ENCODE results near the gene TENT4B. TPM values are rescaled to one million over a fixed set of nuclear protein-coding genes. Genes with fewer than 3 reads are reported as not detected.
A peak's percentile ranks its signal among the peaks of the same experiment; 100 is the strongest.

The TENT4B gene
- total RNA-seq, 4 donors from 2014 or later = 10.7 to 30.5 (median 24.7) TPM

- Histone ChIP-seq H3K4me1 (peaks cover 0 to 16% (median 12%) of the 10 kb centered on the region in 4 donors), H3K9me3 (no peaks in the 10 kb centered on the region), H3K4me3 (peak within 1 kb of the TSS; percentile 40 to 54 (median 46)), H3K36me3 (no peaks in the 10 kb centered on the region), H3K27me3 (no peaks in the 10 kb centered on the region), H3K27ac (peak within 1 kb of the TSS; percentile 65 to 91 (median 76))
- DNase-seq = peak; percentile 72 to 92 (median 87)
- TF ChIP-seq CTCF (IDR thresholded peaks at IDR 0.05) (no peak), POLR2A (IDR thresholded peaks at IDR 0.05) (no peak)
These were observed 113.4 kb downstream of the TENT4B start, which contains the start of gene ADCY7 for GRCh38 chr16:50266337-50267091. TSS of gene ADCY7 (plus strand) at chr16:50266551. CDS start at chr16:50288180, 21,629 bp downstream.

- Histone ChIP-seq H3K27ac (peak overlapping the region; percentile 65 to 91 (median 76)), H3K4me3 (peak overlapping the region; percentile 40 to 54 (median 46)), H3K36me3 (no peaks in the 10 kb centered on the region), H3K9me3 (no peaks in the 10 kb centered on the region), H3K4me1 (peaks cover 0 to 16% (median 12%) of the 10 kb centered on the region in 4 donors), H3K27me3 (no peaks in the 10 kb centered on the region)
- DNase-seq = peak in 2 of 3 donors; percentile 42 to 46
- TF ChIP-seq POLR2A (IDR thresholded peaks at IDR 0.05) (no peak), CTCF (IDR thresholded peaks at IDR 0.05) (no peak)
These were observed 114.1 kb downstream of the TENT4B start for GRCh38 chr16:50267151-50267631.

GRCh38 chr16:50267651-50268050 is 114.5 kb downstream of the TENT4B start:
- peaks cover 0 to 20% (median 12%) of the 10 kb centered on the region in 4 donors for H3K4me1 ChIP-seq
- TF ChIP-seq CTCF (IDR thresholded peaks at IDR 0.05) (no peak), POLR2A (IDR thresholded peaks at IDR 0.05) (no peak)
- H3K4me3 ChIP-seq = peak overlapping the region; percentile 40 to 54 (median 46)

GRCh38 chr16:50268352-50268751 is 115.2 kb downstream of the TENT4B start:
- Histone ChIP-seq H3K27me3 (no peaks in the 10 kb centered on the region), H3K4me1 (peaks cover 0 to 27% (median 14%) of the 10 kb centered on the region in 4 donors), H3K4me3 (no peak overlapping the region), H3K36me3 (no peaks in the 10 kb centered on the region), H3K27ac (peak overlapping the region in 1 of 4 donors; percentile 91), H3K9me3 (no peaks in the 10 kb centered on the region)
- DNase-seq = peak in 1 of 3 donors; percentile 42
- TF ChIP-seq CTCF (IDR thresholded peaks at IDR 0.05) = no peak
- TF ChIP-seq POLR2A (IDR thresholded peaks at IDR 0.05) = no peak

More at GRCh38 chr16:50267651-50268050, 114.5 kb downstream of the TENT4B start:
- Histone ChIP-seq H3K27me3 (no peaks in the 10 kb centered on the region), H3K36me3 (no peaks in the 10 kb centered on the region), H3K9me3 (no peaks in the 10 kb centered on the region), H3K27ac (peak overlapping the region; percentile 65 to 91 (median 76))
- peak in 2 of 3 donors; percentile 24 to 52 for DNase-seq

- TF ChIP-seq POLR2A (IDR thresholded peaks at IDR 0.05) = no peak
- TF ChIP-seq CTCF (IDR thresholded peaks at IDR 0.05) = no peak
- Histone ChIP-seq H3K9me3 (no peaks in the 10 kb centered on the region), H3K4me1 (peaks cover 0 to 32% (median 17%) of the 10 kb centered on the region in 4 donors), H3K27me3 (no peaks in the 10 kb centered on the region), H3K27ac (peak overlapping the region in 1 of 4 donors; percentile 91), H3K4me3 (no peak overlapping the region), H3K36me3 (no peaks in the 10 kb centered on the region)
- DNase-seq = peak in 2 of 3 donors; percentile 21 to 34
These were observed 116.1 kb downstream of the TENT4B start for GRCh38 chr16:50269061-50269705.

All from Peyer's patch (tissue), 4 donors.